Endodermal cell (in vitro differentiated cells): ENCODE data around the gene TMEM80. TPM values are rescaled to one million over a fixed set of nuclear protein-coding genes. Genes with fewer than 3 reads are reported as not detected.
A peak's percentile ranks its signal among the peaks of the same experiment; 100 is the strongest.
"Not testable (repeated sequence)": the region's sequence is repeated elsewhere in the genome, so short reads cannot be mapped to it uniquely, and the experiment has no call there.

ENCODE experiments used
- DNase-seq: peaks from one replicate; pipeline ENCODE4 v3.0.0-alpha.2; 2017
- H3K27ac ChIP-seq: 2 replicates; pipeline ENCODE4 v1.5.1; 2013; ENCODE audit warnings: mild to moderate bottlenecking, low read depth, low read length, moderate library complexity
- H3K27me3 ChIP-seq: 2 replicates; pipeline ENCODE4 v1.6.1; 2013; ENCODE audit warnings: mild to moderate bottlenecking, low read length, moderate library complexity; ENCODE audit not compliant: insufficient read depth, control insufficient read depth, poor library complexity, severe bottlenecking
- H3K36me3 ChIP-seq: 2 replicates; pipeline ENCODE4 v1.7.0; 2013; ENCODE audit warnings: mild to moderate bottlenecking, low read length, moderate library complexity; ENCODE audit not compliant: control insufficient read depth, insufficient read depth
- H3K4me1 ChIP-seq: one replicate; pipeline ENCODE4 v1.7.0; 2013; ENCODE audit warnings: low read length; ENCODE audit not compliant: control insufficient read depth, insufficient read depth
- H3K4me3 ChIP-seq: 2 replicates; pipeline ENCODE4 v1.5.1; 2013; ENCODE audit warnings: mild to moderate bottlenecking, low read length, moderate library complexity
- H3K9ac ChIP-seq: 2 replicates; pipeline ENCODE4 v1.6.1; 2013; ENCODE audit warnings: mild to moderate bottlenecking, low read length, moderate library complexity; ENCODE audit not compliant: poor library complexity, severe bottlenecking; ENCODE audit errors: extremely low read depth
- H3K9me3 ChIP-seq: 2 replicates; pipeline ENCODE4 v1.6.1; 2013; ENCODE audit warnings: mild to moderate bottlenecking, low read length, moderate library complexity; ENCODE audit not compliant: control insufficient read depth
- H3K27ac Mint-ChIP-seq: 2 replicates; pipeline ENCODE4 v1.8.0; 2020; ENCODE audit warnings: mixed read lengths
- H3K27me3 Mint-ChIP-seq: 2 replicates; pipeline ENCODE4 v1.8.0; 2021; ENCODE audit warnings: mild to moderate bottlenecking, mixed read lengths; ENCODE audit not compliant: insufficient read depth
- H3K36me3 Mint-ChIP-seq: 2 replicates; pipeline ENCODE4 v1.8.0; 2020; ENCODE audit warnings: low read depth, mixed read lengths
- H3K4me1 Mint-ChIP-seq: 2 replicates; pipeline ENCODE4 v1.8.0; 2020; ENCODE audit warnings: mixed read lengths
- H3K4me3 Mint-ChIP-seq: 2 replicates; pipeline ENCODE4 v1.8.0; 2020; ENCODE audit warnings: mild to moderate bottlenecking, moderate library complexity, mixed read lengths
- H3K9me3 Mint-ChIP-seq: 2 replicates; pipeline ENCODE4 v1.8.0; 2020; ENCODE audit warnings: mild to moderate bottlenecking, mixed read lengths
- CTCF ChIP-seq: fragments of 200-600 bp; sonication (generic); conservative IDR thresholded peaks from 2 replicates; pipeline ENCODE4 v1.5.0; 2021; ENCODE audit warnings: antibody characterized with exemption, mild to moderate bottlenecking
- WGBS, 2 experiments: methylation state at CpG; one replicate each; pipeline versions ENCODE4 v1.1.5 to v1.1.7; 2013; ENCODE audit warnings: missing lambda C conversion rate in 2 of 2, mixed read lengths in 1 of 2; ENCODE audit not compliant: insufficient coverage in 1 of 2, insufficient read length in 1 of 2; 5-methylcytosine and 5-hydroxymethylcytosine counted together
- long read RNA-seq, 4 experiments: library from polyadenylated mRNA in 2 of 4; library from RNA in 1 of 4; library from capped mRNA in 1 of 4; stranded (forward) in 3 of 4; unstranded in 1 of 4; transcript quantifications; one replicate each; pipeline ENCODE4 v2.0.0, GENCODE V29; 2020 to 2021; ENCODE audit warnings: inconsistent platforms in 1 of 4
- polyA plus RNA-seq, 2 experiments: library from polyadenylated mRNA; stranded (reverse); fragments of 50-300 nt; gene quantifications; one replicate each; pipeline ENCODE4 v1.2.3, GENCODE V29; 2013
- total RNA-seq, 2 donors: library from RNA; stranded (reverse); fragmentation: NEBNext Ultra II Directional in 1 of 2; extraction: Animal tissue kit (Norgen Biotek cat#: 25700) in 1 of 2; gene quantifications; 2 replicates in 1 of 2; 3 replicates in 1 of 2; pipeline ENCODE4 v1.2.1, GENCODE V29; 2021

Gene TMEM80
- total RNA-seq, result 10 to 100 TPM; 13.2 to 19.1 TPM
- polyA plus RNA-seq (2013, experiment 1 of 2), result 27.8 TPM
- 25.8 TPM for polyA plus RNA-seq (2013, experiment 2 of 2)
- long read RNA-seq, experiment 1, partial matches to known transcripts, result 0 of 1 reads
- long read RNA-seq, experiment 1, other reads (novel, unspliced or antisense), result 1 of 1 reads
- long read RNA-seq, experiment 2, partial matches to known transcripts, result 2 of 15 reads
- long read RNA-seq, experiment 2, other reads (novel, unspliced or antisense), result 13 of 15 reads
- long read RNA-seq, experiment 3, partial matches to known transcripts, result 2 of 20 reads
- long read RNA-seq, experiment 3, other reads (novel, unspliced or antisense), result 17 of 20 reads
- long read RNA-seq, experiment 4, partial matches to known transcripts, result 0 of 11 reads
- long read RNA-seq, experiment 4, other reads (novel, unspliced or antisense), result 11 of 11 reads

- Mint-ChIP-seq H3K4me1 (peaks cover 20% of the 10 kb centered on the region), H3K4me3 (peak within 1 kb of the TSS; percentile 76), H3K27me3 (no peaks in the 10 kb centered on the region), H3K36me3 (peaks cover 8% of the 10 kb centered on the region), H3K27ac (peak within 1 kb of the TSS; percentile 97), H3K9me3 (no peaks in the 10 kb centered on the region)
- no peaks in the 10 kb centered on the region for H3K36me3 ChIP-seq
- no peaks in the 10 kb centered on the region for H3K9me3 ChIP-seq
- no peaks in the 10 kb centered on the region for H3K27me3 ChIP-seq
- DNase-seq, result peak; percentile 99
- 0% methylated on average over 59 to 101 of the region's 101 CpGs for WGBS, 2 experiments
- H3K4me3 ChIP-seq, result peak within 1 kb of the TSS; percentile 88
- H3K27ac ChIP-seq, result peak within 1 kb of the TSS; percentile 99
- H3K9ac ChIP-seq, result peak within 1 kb of the TSS; percentile 91
- no peak for TF ChIP-seq CTCF
- peaks cover 5% of the 10 kb centered on the region for H3K4me1 ChIP-seq
Measured at GRCh38 chr11:695538-696248, at the start of gene TMEM80. TSS of gene TMEM80 (plus strand) at chr11:695816. CDS start at chr11:695828, 12 bp downstream.

- Histone ChIP-seq H3K9ac (no peak overlapping the region), H3K4me1 (no peaks in the 10 kb centered on the region), H3K27ac (no peak overlapping the region), H3K27me3 (peaks cover under 1% of the 10 kb centered on the region), H3K9me3 (no peaks in the 10 kb centered on the region), H3K36me3 (peaks cover 13% of the 10 kb centered on the region), H3K4me3 (no peak overlapping the region)
- no peak overlapping the region for H3K27ac Mint-ChIP-seq
- H3K4me3 Mint-ChIP-seq, result no peak overlapping the region
- no peaks in the 10 kb centered on the region for H3K4me1 Mint-ChIP-seq
- no peak for DNase-seq
- WGBS, 2 experiments, result 92 to 100% methylated on average over 1 to 9 of the region's 14 CpGs
- no peaks in the 10 kb centered on the region for H3K9me3 Mint-ChIP-seq
- TF ChIP-seq CTCF, result no peak
- peaks cover 38% of the 10 kb centered on the region for H3K36me3 Mint-ChIP-seq
- H3K27me3 Mint-ChIP-seq, result no peaks in the 10 kb centered on the region
Measured at GRCh38 chr11:646214-646613, 49.4 kb upstream of the TMEM80 start.

GRCh38 chr11:647672-648158, 47.9 kb upstream of the TMEM80 start:
- H3K27me3 Mint-ChIP-seq, H3K27ac Mint-ChIP-seq, H3K4me1 Mint-ChIP-seq, H3K4me3 ChIP-seq, H3K4me3 Mint-ChIP-seq, H3K9me3 ChIP-seq, H3K4me1 ChIP-seq, DNase-seq, H3K27ac ChIP-seq, H3K9ac ChIP-seq, H3K27me3 ChIP-seq, H3K9me3 Mint-ChIP-seq: not testable (repeated sequence)
- 96 to 100% methylated on average over 4 to 10 of the region's 14 CpGs for WGBS, 2 experiments
- peaks cover 19% of the 10 kb centered on the region for H3K36me3 ChIP-seq
- peaks cover 47% of the 10 kb centered on the region for H3K36me3 Mint-ChIP-seq
